Mesendoderm (in vitro differentiated cells): ENCODE data around the gene KCTD11. TPM values are rescaled to one million over a fixed set of nuclear protein-coding genes. Genes with fewer than 3 reads are reported as not detected.
A peak's percentile ranks its signal among the peaks of the same experiment; 100 is the strongest.

Experiments
- DNase-seq: peaks from one replicate; pipeline ENCODE4 v3.0.0; 2013
- H2AK5ac ChIP-seq: 2 replicates; pipeline ENCODE4 v1.6.1; 2013; ENCODE audit warnings: low read length, inconsistent platforms
- H2BK120ac ChIP-seq: 2 replicates; pipeline ENCODE4 v1.6.1; 2013; ENCODE audit warnings: low read depth, mild to moderate bottlenecking, low read length, moderate library complexity, mixed read lengths
- H2BK15ac ChIP-seq: replicated peaks from 2 replicates; pipeline ENCODE4 v1.6.1; 2013; ENCODE audit warnings: low read depth, mild to moderate bottlenecking, moderate library complexity
- H2BK5ac ChIP-seq: 2 replicates; pipeline ENCODE4 v1.6.1; 2013; ENCODE audit warnings: low read length, inconsistent platforms
- H3K18ac ChIP-seq: 2 replicates; pipeline ENCODE4 v1.6.1; 2013; ENCODE audit warnings: mild to moderate bottlenecking, low read length, mixed read lengths
- H3K23ac ChIP-seq: one replicate; pipeline ENCODE4 v1.6.1; 2013; ENCODE audit warnings: low read length
- H3K27ac ChIP-seq: 2 replicates; pipeline ENCODE4 v1.5.1; 2013; ENCODE audit warnings: low read depth, mild to moderate bottlenecking, inconsistent platforms, low read length, moderate library complexity
- H3K27me3 ChIP-seq: 2 replicates; pipeline ENCODE4 v1.6.1; 2013; ENCODE audit warnings: low read length, control low read depth, mild to moderate bottlenecking, inconsistent platforms; ENCODE audit not compliant: insufficient read depth, poor library complexity
- H3K36me3 ChIP-seq: 2 replicates; pipeline ENCODE4 v1.6.1; 2013; ENCODE audit warnings: low read length, inconsistent platforms; ENCODE audit not compliant: control insufficient read depth, insufficient read depth
- H3K4ac ChIP-seq: one replicate; pipeline ENCODE4 v1.6.1; 2013; ENCODE audit warnings: low read depth, mild to moderate bottlenecking, low read length, moderate library complexity
- H3K4me1 ChIP-seq: 2 replicates; pipeline ENCODE4 v1.6.1; 2013; ENCODE audit warnings: low read depth, low read length, inconsistent platforms; ENCODE audit not compliant: control insufficient read depth
- H3K4me2 ChIP-seq: 2 replicates; pipeline ENCODE4 v1.6.1; 2013; ENCODE audit warnings: low read length
- H3K4me3 ChIP-seq: 2 replicates; pipeline ENCODE4 v1.5.1; 2013; ENCODE audit warnings: mild to moderate bottlenecking, low read length
- H3K56ac ChIP-seq: one replicate; pipeline ENCODE4 v1.6.1; 2013; ENCODE audit warnings: low read length
- H3K79me1 ChIP-seq: 2 replicates; pipeline ENCODE4 v1.6.1; 2013; ENCODE audit warnings: low read length, inconsistent platforms
- H3K79me2 ChIP-seq: 2 replicates; pipeline ENCODE4 v1.6.1; 2013; ENCODE audit warnings: mild to moderate bottlenecking, low read length; ENCODE audit not compliant: control insufficient read depth, insufficient read depth
- H3K9ac ChIP-seq: 2 replicates; pipeline ENCODE4 v1.6.1; 2013; ENCODE audit warnings: low read length, inconsistent platforms
- H4K5ac ChIP-seq: one replicate; pipeline ENCODE4 v1.6.1; 2013; ENCODE audit warnings: low read length
- H4K8ac ChIP-seq: one replicate; pipeline ENCODE4 v1.6.1; 2013; ENCODE audit warnings: low read depth, mild to moderate bottlenecking, control low read depth, low read length, moderate library complexity
- WGBS: extraction: QIAGEN DNeasy Blood & Tissue Kit; methylation state at CpG from one replicate; pipeline ENCODE4 v1.1.7; 2013; ENCODE audit warnings: low lambda C conversion rate, missing lambda C conversion rate; ENCODE audit not compliant: insufficient coverage; ENCODE audit errors: extremely low coverage; 5-methylcytosine and 5-hydroxymethylcytosine counted together
- small RNA-seq: library from polyadenylated mRNA; stranded (forward); fragments of <200 nt; extraction: miRNeasy Mini kit (QIAGEN cat#:217004); gene quantifications from one replicate; pipeline ENCODE3, GENCODE V24; 2013; ENCODE audit not compliant: insufficient read depth

The KCTD11 gene

GRCh38 chr17:7403043-7403726, 51.2 kb downstream of the KCTD11 start:
- peak; percentile 61 for DNase-seq

GRCh38 chr17:7403727-7403976, 51.7 kb downstream of the KCTD11 start:
- H3K79me2 ChIP-seq: no peaks in the 10 kb centered on the region
- no peaks in the 10 kb centered on the region for H3K27me3 ChIP-seq
- no peak for DNase-seq
- peak overlapping the region; percentile 35 for H3K4me2 ChIP-seq
- H3K9ac ChIP-seq: peak overlapping the region; percentile 91
- H3K79me1 ChIP-seq: no peaks in the 10 kb centered on the region
- peak overlapping the region; percentile 92 for H3K27ac ChIP-seq
- no CpG with 5 or more reads among the region's 13 CpGs for WGBS
- peak overlapping the region; percentile 64 for H2BK5ac ChIP-seq
- H2BK15ac ChIP-seq: no peak overlapping the region
- no peak overlapping the region for H2BK120ac ChIP-seq
- H3K4me1 ChIP-seq: peaks cover 9% of the 10 kb centered on the region
- H3K18ac ChIP-seq: peak overlapping the region; percentile 91
- H3K56ac ChIP-seq: peak overlapping the region; percentile 96
- no peak overlapping the region for H3K23ac ChIP-seq
- no peak overlapping the region for H2AK5ac ChIP-seq
- no peak overlapping the region for H4K5ac ChIP-seq
- peak overlapping the region; percentile 70 for H3K4me3 ChIP-seq
- peak overlapping the region; percentile 4 for H3K4ac ChIP-seq
- no peak overlapping the region for H4K8ac ChIP-seq
- H3K36me3 ChIP-seq: no peaks in the 10 kb centered on the region

More at GRCh38 chr17:7403043-7403726, 51.2 kb downstream of the KCTD11 start:
- Histone ChIP-seq H3K4me3 (peak overlapping the region; percentile 38), H3K9ac (peak overlapping the region; percentile 91), H3K4me1 (peaks cover 9% of the 10 kb centered on the region), H4K8ac (no peak overlapping the region), H3K79me2 (no peaks in the 10 kb centered on the region), H3K79me1 (no peaks in the 10 kb centered on the region), H3K36me3 (no peaks in the 10 kb centered on the region), H2BK120ac (no peak overlapping the region), H3K4me2 (peak overlapping the region; percentile 19), H2BK5ac (no peak overlapping the region), H2AK5ac (no peak overlapping the region), H3K4ac (peak overlapping the region; percentile 4), H2BK15ac (no peak overlapping the region), H3K18ac (peak overlapping the region; percentile 91), H4K5ac (no peak overlapping the region), H3K23ac (no peak overlapping the region), H3K27me3 (no peaks in the 10 kb centered on the region), H3K56ac (peak overlapping the region; percentile 75), H3K27ac (peak overlapping the region; percentile 0)
- WGBS: no CpG with 5 or more reads among the region's 16 CpGs

GRCh38 chr17:7403977-7404736, 52.2 kb downstream of the KCTD11 start, which contains the start of gene TMEM256:
TMEM256 (minus strand) TSS chr17:7404097; CDS start chr17:7404084, 13 bp downstream.
- Histone ChIP-seq H4K8ac (no peak within 1 kb of the TSS), H4K5ac (no peak within 1 kb of the TSS), H2BK15ac (no peak within 1 kb of the TSS), H2BK120ac (peak within 1 kb of the TSS; percentile 31), H3K4me1 (peaks cover 9% of the 10 kb centered on the region), H3K27me3 (no peaks in the 10 kb centered on the region), H2AK5ac (no peak within 1 kb of the TSS), H3K79me1 (no peaks in the 10 kb centered on the region), H3K9ac (peak within 1 kb of the TSS; percentile 93), H3K36me3 (no peaks in the 10 kb centered on the region), H3K79me2 (no peaks in the 10 kb centered on the region), H3K27ac (peak within 1 kb of the TSS; percentile 92), H2BK5ac (peak within 1 kb of the TSS; percentile 64), H3K56ac (peak within 1 kb of the TSS; percentile 96), H3K4me2 (peak within 1 kb of the TSS; percentile 35), H3K4ac (peak within 1 kb of the TSS; percentile 93), H3K23ac (no peak within 1 kb of the TSS), H3K4me3 (peak within 1 kb of the TSS; percentile 90), H3K18ac (peak within 1 kb of the TSS; percentile 91)
- DNase-seq: peak; percentile 100
- WGBS: no CpG with 5 or more reads among the region's 49 CpGs

Small RNAs within 50 kb of the gene (small RNA-seq; reads per million reads assigned to genes)
- not detected for gene AC026954.2
